GM12874 (cell line): ENCODE measurements around the gene TIMM17A.

Experiments used
- TF ChIP-seq, protein P1 (sequence below): IDR thresholded peaks from 2 replicates; pipeline ENCODE4 v1.5.1; 2011; ENCODE audit warnings: low read depth, mild to moderate bottlenecking, control low read depth, low read length, moderate library complexity; ENCODE audit not compliant: insufficient read depth

TIMM17A gene

DNA sequence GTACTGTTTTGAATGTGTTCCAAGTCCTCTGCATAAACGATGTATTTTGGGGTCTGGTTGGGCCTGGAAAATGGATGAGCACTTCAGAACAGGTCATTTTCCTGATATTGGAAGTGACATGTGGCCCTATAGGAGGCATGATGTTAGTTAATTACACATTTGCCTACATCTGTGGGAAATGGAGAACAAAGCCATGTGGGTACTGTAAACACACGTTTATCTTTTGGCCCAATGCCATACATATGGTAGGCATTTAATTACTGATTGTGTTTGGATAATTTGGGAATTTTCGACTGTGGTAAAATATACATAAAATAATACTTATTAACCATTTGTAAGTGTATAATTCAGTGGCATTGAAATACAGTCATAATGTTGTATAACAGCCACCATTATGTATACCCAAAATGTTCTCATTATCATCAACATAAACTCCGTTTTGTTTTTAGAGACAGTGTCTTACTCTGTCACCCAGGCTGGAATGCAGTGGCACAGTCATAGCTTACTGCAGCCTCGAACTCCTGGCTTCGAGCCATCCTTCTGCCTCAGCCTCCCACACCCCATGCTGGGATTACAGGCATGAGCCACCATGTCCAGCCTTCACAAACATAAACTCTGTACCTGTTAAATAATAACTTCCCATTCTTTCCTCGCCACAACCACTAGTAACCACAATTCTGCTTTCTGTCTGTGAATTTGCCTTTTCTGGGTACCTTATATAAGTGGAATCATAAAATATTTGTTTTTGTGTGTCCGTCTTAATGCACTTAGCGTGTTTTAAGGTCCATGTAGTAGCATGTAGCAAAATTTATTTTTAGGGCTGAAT, 15.2 kb downstream of the TIMM17A start:
- TF ChIP-seq, protein P1, sequence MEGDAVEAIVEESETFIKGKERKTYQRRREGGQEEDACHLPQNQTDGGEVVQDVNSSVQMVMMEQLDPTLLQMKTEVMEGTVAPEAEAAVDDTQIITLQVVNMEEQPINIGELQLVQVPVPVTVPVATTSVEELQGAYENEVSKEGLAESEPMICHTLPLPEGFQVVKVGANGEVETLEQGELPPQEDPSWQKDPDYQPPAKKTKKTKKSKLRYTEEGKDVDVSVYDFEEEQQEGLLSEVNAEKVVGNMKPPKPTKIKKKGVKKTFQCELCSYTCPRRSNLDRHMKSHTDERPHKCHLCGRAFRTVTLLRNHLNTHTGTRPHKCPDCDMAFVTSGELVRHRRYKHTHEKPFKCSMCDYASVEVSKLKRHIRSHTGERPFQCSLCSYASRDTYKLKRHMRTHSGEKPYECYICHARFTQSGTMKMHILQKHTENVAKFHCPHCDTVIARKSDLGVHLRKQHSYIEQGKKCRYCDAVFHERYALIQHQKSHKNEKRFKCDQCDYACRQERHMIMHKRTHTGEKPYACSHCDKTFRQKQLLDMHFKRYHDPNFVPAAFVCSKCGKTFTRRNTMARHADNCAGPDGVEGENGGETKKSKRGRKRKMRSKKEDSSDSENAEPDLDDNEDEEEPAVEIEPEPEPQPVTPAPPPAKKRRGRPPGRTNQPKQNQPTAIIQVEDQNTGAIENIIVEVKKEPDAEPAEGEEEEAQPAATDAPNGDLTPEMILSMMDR: no peak

DNA sequence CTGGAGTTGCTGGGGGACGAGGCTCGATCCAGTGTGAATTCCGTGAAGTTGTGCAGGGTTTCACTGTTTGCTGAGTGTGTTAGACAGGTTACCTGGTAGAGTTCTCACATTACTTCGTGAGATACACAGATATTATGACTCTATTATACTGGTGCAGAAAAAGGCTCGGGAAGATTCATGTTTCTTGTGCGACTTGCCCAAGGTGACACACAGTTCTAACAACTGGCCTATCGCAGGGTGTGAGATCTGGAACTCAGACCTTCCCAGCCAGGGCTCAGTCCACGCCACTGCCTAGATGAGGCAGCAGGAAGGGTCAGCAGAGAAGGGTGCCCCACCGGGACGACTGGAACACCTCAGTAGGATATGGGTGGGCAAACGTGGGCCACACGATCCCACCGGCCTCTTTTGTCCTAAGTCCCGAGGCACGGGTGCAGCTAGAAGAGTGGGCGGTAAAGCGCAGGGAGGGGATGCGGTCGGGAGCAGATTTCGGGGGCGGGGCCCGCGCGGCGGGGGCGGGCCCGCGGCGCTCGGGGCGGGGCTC, 26.8 kb downstream of the TIMM17A start:
- TF ChIP-seq, protein P1: no peak

DNA sequence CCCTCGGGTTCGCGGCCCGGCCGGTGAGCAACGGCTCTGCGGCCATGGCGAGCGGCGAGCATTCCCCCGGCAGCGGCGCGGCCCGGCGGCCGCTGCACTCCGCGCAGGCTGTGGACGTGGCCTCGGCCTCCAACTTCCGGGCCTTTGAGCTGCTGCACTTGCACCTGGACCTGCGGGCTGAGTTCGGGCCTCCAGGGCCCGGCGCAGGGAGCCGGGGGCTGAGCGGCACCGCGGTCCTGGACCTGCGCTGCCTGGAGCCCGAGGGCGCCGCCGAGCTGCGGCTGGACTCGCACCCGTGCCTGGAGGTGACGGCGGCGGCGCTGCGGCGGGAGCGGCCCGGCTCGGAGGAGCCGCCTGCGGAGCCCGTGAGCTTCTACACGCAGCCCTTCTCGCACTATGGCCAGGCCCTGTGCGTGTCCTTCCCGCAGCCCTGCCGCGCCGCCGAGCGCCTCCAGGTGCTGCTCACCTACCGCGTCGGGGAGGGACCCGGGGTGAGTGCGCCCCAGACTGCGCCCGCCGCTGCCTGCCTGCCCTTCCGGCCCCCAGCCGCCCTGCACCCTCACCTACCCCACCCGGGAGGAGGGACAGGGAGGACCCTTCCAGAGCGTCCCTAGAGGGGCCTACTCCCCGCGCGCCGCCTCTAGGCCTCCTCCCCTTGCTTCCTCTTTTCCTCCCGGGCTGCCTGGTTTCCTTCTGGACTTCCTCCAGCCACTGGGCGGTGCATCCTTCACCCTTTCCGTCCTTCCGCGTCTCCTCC, 27.5 kb downstream of the TIMM17A start, which contains the start of gene RNPEP:
RNPEP (plus strand) TSS at position 26 of the 757 bp plus-strand sequence; CDS start at position 45, 19 bp downstream.
- TF ChIP-seq, protein P1: peak; percentile 13; the same call in 1 of the 2 replicates

DNA sequence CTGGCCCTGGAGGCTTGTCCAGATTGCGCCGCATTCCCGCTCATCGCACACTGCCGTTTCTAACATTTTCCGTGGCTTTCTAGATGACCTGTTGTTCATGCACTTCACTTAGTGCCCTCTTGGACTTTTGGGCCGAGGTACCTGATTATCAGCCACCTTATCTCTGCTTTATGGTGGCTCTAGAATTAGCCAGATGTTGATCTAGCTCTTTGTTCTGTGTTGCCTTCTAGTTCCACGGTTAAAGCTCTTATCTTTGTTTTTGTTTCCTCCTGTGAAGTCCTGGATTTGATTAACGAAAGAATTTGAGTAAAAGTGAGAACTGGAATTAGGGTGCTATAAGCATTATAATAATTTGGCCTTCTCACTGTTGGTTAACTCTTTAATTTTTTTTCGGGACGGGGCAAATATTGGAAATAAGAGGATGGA, 28.1 kb downstream of the TIMM17A start:
- TF ChIP-seq, protein P1: no peak

DNA sequence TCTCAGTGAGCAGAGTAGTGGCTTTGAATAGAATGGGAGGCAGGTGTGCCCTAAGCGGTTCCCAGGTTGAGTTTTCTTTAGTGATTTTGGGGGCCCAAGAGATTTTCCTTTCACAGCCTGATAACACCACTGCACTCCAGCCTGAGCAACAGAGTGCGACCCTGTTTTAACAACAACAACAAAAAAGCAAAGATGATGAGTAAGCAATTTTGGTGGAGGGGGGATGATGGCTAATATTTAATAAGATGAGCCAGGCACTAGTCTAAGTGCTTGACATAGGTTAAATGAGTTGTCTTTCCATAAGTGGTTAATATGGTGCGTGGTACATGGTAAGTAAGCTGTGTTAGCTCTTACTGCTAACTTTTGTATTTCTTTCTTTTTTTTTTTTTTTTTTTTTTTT, 29.1 kb downstream of the TIMM17A start:
- TF ChIP-seq, protein P1: no peak

DNA sequence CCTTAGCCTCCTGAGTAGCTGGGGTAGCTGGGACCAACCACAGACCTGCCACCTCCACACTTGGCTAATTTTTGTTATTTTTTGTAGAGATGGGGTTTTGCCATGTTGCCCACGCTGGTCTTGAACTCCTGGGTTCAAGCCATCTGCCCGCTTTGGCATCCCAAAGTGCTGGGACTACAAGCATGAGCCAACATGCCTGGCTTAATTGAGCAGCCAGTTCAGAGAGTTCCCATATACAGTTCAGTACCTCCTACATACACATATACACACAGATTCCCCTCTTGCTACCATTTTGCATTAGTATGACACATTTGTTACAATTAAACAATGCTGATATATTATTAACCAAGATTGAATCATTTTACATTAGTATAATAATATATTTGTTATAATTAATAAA, 30.1 kb downstream of the TIMM17A start:
- TF ChIP-seq, protein P1: no peak

DNA sequence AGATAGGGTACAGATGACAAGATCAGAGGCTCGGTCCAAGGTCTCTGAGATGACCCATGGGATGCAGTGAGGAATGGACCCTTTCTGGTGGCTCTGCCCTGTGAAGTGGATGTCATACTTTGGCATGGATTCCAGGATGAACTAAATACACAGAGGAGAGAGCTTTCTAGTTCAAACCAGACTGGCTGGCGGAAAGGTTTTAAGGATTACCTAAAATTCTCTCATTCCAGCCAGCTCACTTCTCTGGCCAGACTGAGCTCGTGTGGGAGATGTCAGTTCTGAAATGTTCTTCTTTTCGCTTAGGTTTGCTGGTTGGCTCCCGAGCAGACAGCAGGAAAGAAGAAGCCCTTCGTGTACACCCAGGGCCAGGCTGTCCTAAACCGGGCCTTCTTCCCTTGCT, 33.3 kb downstream of the TIMM17A start:
- TF ChIP-seq, protein P1: no peak
